ENCODE measurements around the gene PISD.
"Not testable (repeated sequence)": the region's sequence is repeated elsewhere in the genome, so short reads cannot be mapped to it uniquely, and the experiment has no call there.

DNA sequence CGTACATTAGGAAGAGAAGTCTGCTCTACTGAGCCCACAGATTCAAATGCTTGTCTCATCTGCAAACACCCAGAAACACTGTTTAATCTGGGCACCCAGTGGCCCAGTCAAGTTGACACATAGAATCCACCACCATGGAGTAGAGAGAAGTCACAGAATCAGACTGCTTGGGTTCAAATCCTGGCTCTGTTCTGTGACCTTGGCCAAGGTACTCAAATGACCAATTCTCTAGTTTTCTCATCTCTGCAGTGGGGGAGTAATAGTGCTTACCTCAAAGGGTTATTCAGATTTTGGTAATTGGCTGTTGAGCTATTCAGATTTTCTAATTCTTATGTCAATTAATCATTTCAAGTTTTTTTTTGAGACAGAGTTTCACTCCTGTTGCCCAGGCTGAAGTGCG is 71.9 kb downstream of the PISD start:
- TF ChIP-seq CTCF (IDR thresholded peaks at IDR 0.05; ENCODE audit: insufficient read depth, low read length, poor library complexity, severe bottlenecking); EZH2phosphoT487 (conservative IDR thresholded peaks at IDR 0.05; ENCODE audit: low read length): not testable (repeated sequence)
